ENCODE data around the gene TMEM63B.

Gene TMEM63B

GRCh38 chr6:44146685-44147084 lies 19.3 kb downstream of the TMEM63B start:
- Histone ChIP-seq H3K4me1 (ENCODE audit: control insufficient read depth, insufficient read depth, low read length, unreplicated experiment) (no peaks in the 10 kb centered on the region), H3K36me3 (ENCODE audit: insufficient read depth, low read length) (peaks cover 6% of the 10 kb centered on the region; the same call in 1 of the 2 replicates), H3K27ac (ENCODE audit: low read depth, low read length) (no peak overlapping the region), H3K4me3 (ENCODE audit: low read depth, low read length) (no peak overlapping the region), H3K27me3 (ENCODE audit: insufficient read depth, low read length) (no peaks in the 10 kb centered on the region), H3K79me2 (ENCODE audit: control insufficient read depth, insufficient read depth, low read length, unreplicated experiment) (no peaks in the 10 kb centered on the region), H2AFZ (ENCODE audit: low read length, unreplicated experiment) (no peak overlapping the region)

- peaks cover 6% of the 10 kb centered on the region; the same call in 1 of the 2 replicates for H3K36me3 ChIP-seq (ENCODE audit: insufficient read depth, low read length)
- H3K27me3 ChIP-seq (ENCODE audit: insufficient read depth, low read length): no peaks in the 10 kb centered on the region
- no peak overlapping the region for H3K27ac ChIP-seq (ENCODE audit: low read depth, low read length)
- no peak overlapping the region for H2AFZ ChIP-seq (ENCODE audit: low read length, unreplicated experiment)
- no peak overlapping the region for H3K4me3 ChIP-seq (ENCODE audit: low read depth, low read length)
- H3K4me1 ChIP-seq (ENCODE audit: control insufficient read depth, insufficient read depth, low read length, unreplicated experiment): no peaks in the 10 kb centered on the region
- H3K79me2 ChIP-seq (ENCODE audit: control insufficient read depth, insufficient read depth, low read length, unreplicated experiment): no peaks in the 10 kb centered on the region
These were observed 19.9 kb downstream of the TMEM63B start for GRCh38 chr6:44147256-44147655.

GRCh38 chr6:44148306-44148705 lies 21.0 kb downstream of the TMEM63B start:
- Histone ChIP-seq H2AFZ (ENCODE audit: low read length, unreplicated experiment) (no peak overlapping the region), H3K79me2 (ENCODE audit: control insufficient read depth, insufficient read depth, low read length, unreplicated experiment) (no peaks in the 10 kb centered on the region), H3K36me3 (ENCODE audit: insufficient read depth, low read length) (peaks cover 6% of the 10 kb centered on the region; the same call in 1 of the 2 replicates)

GRCh38 chr6:44149369-44150012 lies 22.1 kb downstream of the TMEM63B start:
- Histone ChIP-seq H3K4me1 (ENCODE audit: control insufficient read depth, insufficient read depth, low read length, unreplicated experiment) (no peaks in the 10 kb centered on the region), H3K79me2 (ENCODE audit: control insufficient read depth, insufficient read depth, low read length, unreplicated experiment) (no peaks in the 10 kb centered on the region), H3K4me3 (ENCODE audit: low read depth, low read length) (no peak overlapping the region), H3K27me3 (ENCODE audit: insufficient read depth, low read length) (no peaks in the 10 kb centered on the region), H2AFZ (ENCODE audit: low read length, unreplicated experiment) (no peak overlapping the region), H3K27ac (ENCODE audit: low read depth, low read length) (no peak overlapping the region), H3K36me3 (ENCODE audit: insufficient read depth, low read length) (peaks cover 6% of the 10 kb centered on the region; the same call in 1 of the 2 replicates)

More at GRCh38 chr6:44148306-44148705, 21.0 kb downstream of the TMEM63B start:
- no peak overlapping the region for H3K27ac ChIP-seq (ENCODE audit: low read depth, low read length)
- no peaks in the 10 kb centered on the region for H3K27me3 ChIP-seq (ENCODE audit: insufficient read depth, low read length)
- no peak overlapping the region for H3K4me3 ChIP-seq (ENCODE audit: low read depth, low read length)
- H3K4me1 ChIP-seq (ENCODE audit: control insufficient read depth, insufficient read depth, low read length, unreplicated experiment): no peaks in the 10 kb centered on the region

- Histone ChIP-seq H3K27me3 (ENCODE audit: insufficient read depth, low read length) (no peaks in the 10 kb centered on the region), H3K27ac (ENCODE audit: low read depth, low read length) (no peak overlapping the region), H3K4me3 (ENCODE audit: low read depth, low read length) (no peak overlapping the region), H3K79me2 (ENCODE audit: control insufficient read depth, insufficient read depth, low read length, unreplicated experiment) (no peaks in the 10 kb centered on the region), H3K4me1 (ENCODE audit: control insufficient read depth, insufficient read depth, low read length, unreplicated experiment) (no peaks in the 10 kb centered on the region), H2AFZ (ENCODE audit: low read length, unreplicated experiment) (no peak overlapping the region), H3K36me3 (ENCODE audit: insufficient read depth, low read length) (peaks cover 6% of the 10 kb centered on the region; the same call in 1 of the 2 replicates)
These were observed 23.1 kb downstream of the TMEM63B start for GRCh38 chr6:44150317-44150917.

GRCh38 chr6:44151348-44152108 lies 24.2 kb downstream of the TMEM63B start:
- Histone ChIP-seq H3K36me3 (ENCODE audit: insufficient read depth, low read length) (peaks cover 6% of the 10 kb centered on the region; the same call in 1 of the 2 replicates), H3K79me2 (ENCODE audit: control insufficient read depth, insufficient read depth, low read length, unreplicated experiment) (no peaks in the 10 kb centered on the region), H3K4me1 (ENCODE audit: control insufficient read depth, insufficient read depth, low read length, unreplicated experiment) (no peaks in the 10 kb centered on the region), H2AFZ (ENCODE audit: low read length, unreplicated experiment) (no peak overlapping the region), H3K4me3 (ENCODE audit: low read depth, low read length) (no peak overlapping the region), H3K27ac (ENCODE audit: low read depth, low read length) (no peak overlapping the region), H3K27me3 (ENCODE audit: insufficient read depth, low read length) (no peaks in the 10 kb centered on the region)

- no peaks in the 10 kb centered on the region for H3K79me2 ChIP-seq (ENCODE audit: control insufficient read depth, insufficient read depth, low read length, unreplicated experiment)
- no peak overlapping the region for H3K4me3 ChIP-seq (ENCODE audit: low read depth, low read length)
- H2AFZ ChIP-seq (ENCODE audit: low read length, unreplicated experiment): no peak overlapping the region
- H3K36me3 ChIP-seq (ENCODE audit: insufficient read depth, low read length): peaks cover 6% of the 10 kb centered on the region; the same call in 1 of the 2 replicates
- H3K27ac ChIP-seq (ENCODE audit: low read depth, low read length): no peak overlapping the region
- H3K4me1 ChIP-seq (ENCODE audit: control insufficient read depth, insufficient read depth, low read length, unreplicated experiment): no peaks in the 10 kb centered on the region
- H3K27me3 ChIP-seq (ENCODE audit: insufficient read depth, low read length): no peaks in the 10 kb centered on the region
These were observed 24.7 kb downstream of the TMEM63B start for GRCh38 chr6:44152109-44152461.

- H3K36me3 ChIP-seq (ENCODE audit: insufficient read depth, low read length): peaks cover 6% of the 10 kb centered on the region; the same call in 1 of the 2 replicates
- no peaks in the 10 kb centered on the region for H3K4me1 ChIP-seq (ENCODE audit: control insufficient read depth, insufficient read depth, low read length, unreplicated experiment)
- no peak overlapping the region for H3K4me3 ChIP-seq (ENCODE audit: low read depth, low read length)
- H2AFZ ChIP-seq (ENCODE audit: low read length, unreplicated experiment): no peak overlapping the region
- no peaks in the 10 kb centered on the region for H3K79me2 ChIP-seq (ENCODE audit: control insufficient read depth, insufficient read depth, low read length, unreplicated experiment)
- H3K27me3 ChIP-seq (ENCODE audit: insufficient read depth, low read length): no peaks in the 10 kb centered on the region
- no peak overlapping the region for H3K27ac ChIP-seq (ENCODE audit: low read depth, low read length)
These were observed 25.2 kb downstream of the TMEM63B start for GRCh38 chr6:44152533-44152932.

GRCh38 chr6:44154067-44154466 lies 26.7 kb downstream of the TMEM63B start:
- H3K27me3 ChIP-seq (ENCODE audit: insufficient read depth, low read length): no peaks in the 10 kb centered on the region
- peaks cover 5% of the 10 kb centered on the region; the same call in 1 of the 2 replicates for H3K36me3 ChIP-seq (ENCODE audit: insufficient read depth, low read length)
- H2AFZ ChIP-seq (ENCODE audit: low read length, unreplicated experiment): no peak overlapping the region
- no peak overlapping the region for H3K4me3 ChIP-seq (ENCODE audit: low read depth, low read length)
- H3K27ac ChIP-seq (ENCODE audit: low read depth, low read length): no peak overlapping the region
- H3K79me2 ChIP-seq (ENCODE audit: control insufficient read depth, insufficient read depth, low read length, unreplicated experiment): no peaks in the 10 kb centered on the region
- H3K4me1 ChIP-seq (ENCODE audit: control insufficient read depth, insufficient read depth, low read length, unreplicated experiment): no peaks in the 10 kb centered on the region

- no peaks in the 10 kb centered on the region for H3K27me3 ChIP-seq (ENCODE audit: insufficient read depth, low read length)
- H3K4me3 ChIP-seq (ENCODE audit: low read depth, low read length): no peak overlapping the region
- no peak overlapping the region for H2AFZ ChIP-seq (ENCODE audit: low read length, unreplicated experiment)
- peaks cover 8% of the 10 kb centered on the region for H3K4me1 ChIP-seq (ENCODE audit: control insufficient read depth, insufficient read depth, low read length, unreplicated experiment)
- no peaks in the 10 kb centered on the region for H3K36me3 ChIP-seq (ENCODE audit: insufficient read depth, low read length)
- H3K27ac ChIP-seq (ENCODE audit: low read depth, low read length): no peak overlapping the region
- H3K79me2 ChIP-seq (ENCODE audit: control insufficient read depth, insufficient read depth, low read length, unreplicated experiment): no peaks in the 10 kb centered on the region
These were observed 29.3 kb downstream of the TMEM63B start for GRCh38 chr6:44156494-44157151.
